ENCODE results near the gene SLC12A1.
"Not testable (repeated sequence)": the region's sequence is repeated elsewhere in the genome, so short reads cannot be mapped to it uniquely, and the experiment has no call there.

The SLC12A1 gene

GRCh38 chr15:48298914-48299313 is 92.8 kb downstream of the SLC12A1 start:
- in situ Hi-C loops (cut with MboI; ENCODE audit: low sequenced_read_pairs), result loop anchor here (25.0 kb wide), 2 partner anchors 187 to 587 kb away; partner anchors contain the start of genes SEMA6D and SLC24A5
- H3K27me3 ChIP-seq (ENCODE audit: low read depth), result no peaks in the 10 kb centered on the region
- no peaks in the 10 kb centered on the region for H3K36me3 ChIP-seq (replicated peaks)
- peak in 1 of 2 experiments; percentile 53 for DNase-seq (ENCODE audit: low spot score in 2 of 2)
- H3K9me3 ChIP-seq, result no peaks in the 10 kb centered on the region
- H3K4me3 ChIP-seq, result no peak overlapping the region
- H3K4me1 ChIP-seq, result peaks cover 20% of the 10 kb centered on the region

- in situ Hi-C loops (cut with MboI; ENCODE audit: low sequenced_read_pairs), result no loop called here
- H3K27me3 ChIP-seq (ENCODE audit: low read depth), result no peaks in the 10 kb centered on the region
- H3K4me3 ChIP-seq, result no peak overlapping the region
- no peaks in the 10 kb centered on the region for H3K9me3 ChIP-seq
- no peak for DNase-seq (ENCODE audit: low spot score in 2 of 2)
- H3K36me3 ChIP-seq (replicated peaks), result no peaks in the 10 kb centered on the region
- H3K4me1 ChIP-seq, result peaks cover 20% of the 10 kb centered on the region
Observed at GRCh38 chr15:48300038-48300437, 93.9 kb downstream of the SLC12A1 start.

- no peaks in the 10 kb centered on the region for H3K9me3 ChIP-seq
- H3K4me3 ChIP-seq, result no peak overlapping the region
- peaks cover 5% of the 10 kb centered on the region for H3K4me1 ChIP-seq
- no peaks in the 10 kb centered on the region for H3K27me3 ChIP-seq (ENCODE audit: low read depth)
- no peak for DNase-seq (ENCODE audit: low spot score in 2 of 2)
- no peaks in the 10 kb centered on the region for H3K36me3 ChIP-seq (replicated peaks)
- in situ Hi-C loops (cut with MboI; ENCODE audit: low sequenced_read_pairs), result no loop called here
Observed at GRCh38 chr15:48304398-48304797, 98.3 kb downstream of the SLC12A1 start.

- DNase-seq (ENCODE audit: low spot score in 2 of 2), result no peak
- in situ Hi-C loops (cut with MboI; ENCODE audit: low sequenced_read_pairs), result no loop called here
Observed at GRCh38 chr15:48306639-48307038, 100.5 kb downstream of the SLC12A1 start.

DNA sequence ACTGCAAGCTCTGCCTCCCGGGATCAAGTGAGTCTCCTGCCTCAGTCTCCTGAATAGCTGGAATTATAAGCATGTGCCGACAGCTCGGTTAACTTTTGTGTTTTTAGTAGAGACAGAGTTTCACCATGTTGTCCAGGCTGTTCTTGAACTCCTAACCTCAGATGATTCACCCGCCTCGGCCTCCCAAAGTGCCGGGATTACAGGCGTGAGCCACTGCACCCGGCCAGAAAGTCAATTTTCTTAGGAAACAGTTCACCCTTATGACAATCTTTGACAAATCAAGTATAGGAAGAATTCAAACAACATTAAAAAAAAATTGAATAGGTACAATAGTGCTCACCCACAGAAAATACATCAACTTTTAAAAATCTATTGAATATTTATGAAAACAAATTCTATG is 101.5 kb downstream of the SLC12A1 start:
- Histone ChIP-seq H3K36me3 (replicated peaks) (no peaks in the 10 kb centered on the region), H3K9me3 (no peaks in the 10 kb centered on the region), H3K27me3 (ENCODE audit: low read depth) (no peaks in the 10 kb centered on the region), H3K4me3 (no peak overlapping the region), H3K4me1 (no peaks in the 10 kb centered on the region)
- no peak for DNase-seq (ENCODE audit: low spot score in 2 of 2)
- in situ Hi-C loops (cut with MboI; ENCODE audit: low sequenced_read_pairs), result no loop called here

More at GRCh38 chr15:48306639-48307038, 100.5 kb downstream of the SLC12A1 start:
- Histone ChIP-seq H3K27me3 (ENCODE audit: low read depth) (no peaks in the 10 kb centered on the region), H3K9me3 (no peaks in the 10 kb centered on the region), H3K4me1 (no peaks in the 10 kb centered on the region), H3K36me3 (replicated peaks) (no peaks in the 10 kb centered on the region), H3K4me3 (no peak overlapping the region)

DNA sequence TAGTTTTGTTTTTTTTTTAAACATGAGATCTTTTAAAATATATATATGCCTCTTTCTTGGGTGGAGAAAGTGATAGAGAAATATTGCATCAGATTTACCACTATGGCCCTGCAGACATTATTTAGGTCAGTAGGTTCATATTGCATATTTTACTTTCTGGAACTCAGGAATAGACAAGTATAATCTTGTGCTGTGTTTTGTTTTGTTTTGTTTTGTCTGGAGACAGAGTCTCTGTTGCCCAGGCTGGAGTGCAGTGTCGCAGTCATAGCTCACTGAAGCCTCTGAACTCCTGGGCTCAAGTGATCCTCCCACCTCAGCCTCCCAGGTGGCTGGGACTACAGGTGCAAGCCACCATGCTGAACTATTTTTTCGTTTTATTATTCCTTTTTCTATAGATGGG is 103.6 kb downstream of the SLC12A1 start:
- in situ Hi-C loops (cut with MboI; ENCODE audit: low sequenced_read_pairs), result no loop called here
- H3K4me3 ChIP-seq, result no peak overlapping the region
- H3K36me3 ChIP-seq (replicated peaks), result no peaks in the 10 kb centered on the region
- no peaks in the 10 kb centered on the region for H3K9me3 ChIP-seq
- H3K4me1 ChIP-seq, result no peaks in the 10 kb centered on the region
- H3K27me3 ChIP-seq (ENCODE audit: low read depth), result no peaks in the 10 kb centered on the region
- DNase-seq (ENCODE audit: low spot score in 2 of 2), result no peak

DNA sequence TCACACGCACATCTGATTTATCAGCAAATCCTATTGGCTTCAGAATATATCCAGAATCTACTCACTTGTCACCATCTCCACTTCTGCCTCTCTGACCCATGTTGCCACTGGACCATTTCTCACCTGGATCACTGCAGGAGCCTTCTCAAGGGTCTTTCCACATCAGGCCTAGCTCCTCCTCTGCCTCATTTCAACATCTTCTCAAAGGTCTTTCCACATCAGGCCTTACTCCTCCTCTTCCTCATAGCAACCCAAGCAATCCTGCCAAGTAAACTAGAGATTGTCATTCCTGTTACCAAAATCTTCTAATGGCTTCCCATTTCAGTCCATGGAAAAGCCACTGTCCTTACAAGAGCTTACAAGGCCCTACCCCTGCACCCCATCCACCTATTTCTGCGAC is 107.1 kb downstream of the SLC12A1 start:
- no peak for DNase-seq (ENCODE audit: low spot score in 2 of 2)
- Histone ChIP-seq H3K27me3 (ENCODE audit: low read depth) (no peaks in the 10 kb centered on the region), H3K4me3 (no peak overlapping the region), H3K4me1 (no peaks in the 10 kb centered on the region), H3K36me3 (replicated peaks) (no peaks in the 10 kb centered on the region), H3K9me3 (no peaks in the 10 kb centered on the region)
- in situ Hi-C loops (cut with MboI; ENCODE audit: low sequenced_read_pairs), result no loop called here

DNA sequence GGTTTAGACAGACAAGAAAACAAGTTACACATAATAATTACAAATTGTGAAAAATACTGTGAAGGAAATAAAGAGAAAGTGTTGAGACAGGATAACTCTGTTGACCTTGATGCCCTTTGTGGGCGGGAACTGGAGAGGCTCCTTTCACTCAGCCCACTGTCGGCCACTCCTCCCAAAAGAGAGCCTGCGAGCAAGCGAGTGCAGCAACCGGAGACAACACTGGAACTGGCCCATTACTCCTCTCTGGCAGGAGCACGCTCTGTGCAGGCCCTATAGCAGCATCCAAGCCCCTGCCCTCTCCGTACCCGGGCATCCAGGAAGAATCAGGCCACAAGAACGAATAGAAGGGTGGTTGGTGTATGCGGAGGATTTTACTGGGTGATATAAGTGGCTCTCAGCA is 108.9 kb downstream of the SLC12A1 start:
- H3K27me3 ChIP-seq (ENCODE audit: low read depth), result no peaks in the 10 kb centered on the region
- no peak overlapping the region for H3K4me3 ChIP-seq
- no peaks in the 10 kb centered on the region for H3K9me3 ChIP-seq
- H3K4me1 ChIP-seq, result no peaks in the 10 kb centered on the region
- in situ Hi-C loops (cut with MboI; ENCODE audit: low sequenced_read_pairs), result no loop called here
- no peak for DNase-seq (ENCODE audit: low spot score in 2 of 2)
- no peaks in the 10 kb centered on the region for H3K36me3 ChIP-seq (replicated peaks)

DNA sequence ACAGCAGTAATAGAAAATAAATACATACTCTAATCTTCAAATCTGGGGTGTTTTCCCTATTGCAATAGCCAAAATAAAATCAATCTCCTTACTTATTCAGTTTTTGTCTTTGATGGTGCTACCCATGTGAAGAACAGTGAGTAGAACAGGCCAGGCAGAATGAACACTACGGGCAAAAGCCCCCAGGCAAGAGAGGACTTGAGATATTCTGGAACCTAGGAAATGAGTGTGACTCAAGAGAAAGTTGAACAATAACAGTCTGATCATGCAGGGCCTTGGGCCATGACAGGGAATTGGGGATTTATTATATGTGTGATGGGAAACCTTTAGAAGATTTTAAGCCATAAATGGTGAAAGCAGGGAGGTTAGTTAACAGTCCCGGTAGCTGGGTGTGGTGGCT is 111.1 kb downstream of the SLC12A1 start:
- in situ Hi-C loops (cut with MboI; ENCODE audit: low sequenced_read_pairs), result no loop called here
- no peaks in the 10 kb centered on the region for H3K9me3 ChIP-seq
- no peaks in the 10 kb centered on the region for H3K4me1 ChIP-seq
- no peak for DNase-seq (ENCODE audit: low spot score in 2 of 2)
- H3K27me3 ChIP-seq (ENCODE audit: low read depth), result no peaks in the 10 kb centered on the region
- H3K36me3 ChIP-seq (replicated peaks), result no peaks in the 10 kb centered on the region
- no peak overlapping the region for H3K4me3 ChIP-seq

DNA sequence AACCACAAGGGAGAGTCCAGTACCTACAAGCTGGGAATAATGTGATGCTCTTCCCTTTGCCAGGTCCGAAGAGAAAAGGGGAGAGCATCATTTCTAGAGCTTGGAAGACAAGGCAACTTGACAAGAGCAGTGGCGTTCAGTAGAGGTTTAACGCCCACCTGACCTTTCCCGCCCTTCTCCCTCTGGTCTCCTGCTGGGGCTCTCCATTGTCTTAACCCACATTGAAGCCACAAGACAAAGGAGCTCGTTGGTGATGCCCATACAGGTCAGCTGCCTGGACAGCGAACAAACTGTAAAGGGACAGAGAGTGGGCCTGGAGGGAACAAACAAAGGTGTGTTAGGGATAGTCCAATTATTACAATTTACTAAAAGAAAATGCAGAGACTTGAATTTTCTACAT is 112.0 kb downstream of the SLC12A1 start:
- Histone ChIP-seq H3K4me3 (no peak overlapping the region), H3K27me3 (ENCODE audit: low read depth) (no peaks in the 10 kb centered on the region), H3K4me1 (no peaks in the 10 kb centered on the region), H3K36me3 (replicated peaks) (no peaks in the 10 kb centered on the region), H3K9me3 (no peaks in the 10 kb centered on the region)
- DNase-seq (ENCODE audit: low spot score in 2 of 2), result no peak
- in situ Hi-C loops (cut with MboI; ENCODE audit: low sequenced_read_pairs), result no loop called here

DNA sequence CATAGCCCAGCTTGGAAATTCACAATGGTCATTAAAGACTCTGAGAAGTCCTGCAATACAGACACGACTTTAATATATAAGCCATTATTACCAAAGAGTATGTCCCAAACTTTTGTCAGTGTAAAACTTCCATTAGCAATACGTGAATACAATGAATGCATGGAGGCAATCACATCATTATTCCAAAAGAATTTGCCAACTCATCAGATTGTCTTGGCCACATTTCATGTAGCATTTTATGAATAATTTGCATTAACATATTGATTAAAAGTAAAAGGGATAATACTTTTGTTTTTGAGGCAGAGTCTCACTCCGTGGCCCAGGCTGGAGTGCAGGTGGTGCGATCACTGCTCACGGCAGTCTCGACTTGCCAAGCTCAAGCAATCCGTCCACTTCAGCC is 117.2 kb downstream of the SLC12A1 start:
- DNase-seq (ENCODE audit: low spot score in 2 of 2), result no peak
- Histone ChIP-seq H3K4me1 (no peaks in the 10 kb centered on the region), H3K9me3 (no peaks in the 10 kb centered on the region), H3K27me3 (ENCODE audit: low read depth) (no peaks in the 10 kb centered on the region), H3K4me3 (no peak overlapping the region), H3K36me3 (replicated peaks) (no peaks in the 10 kb centered on the region)
- in situ Hi-C loops (cut with MboI; ENCODE audit: low sequenced_read_pairs), result no loop called here

DNA sequence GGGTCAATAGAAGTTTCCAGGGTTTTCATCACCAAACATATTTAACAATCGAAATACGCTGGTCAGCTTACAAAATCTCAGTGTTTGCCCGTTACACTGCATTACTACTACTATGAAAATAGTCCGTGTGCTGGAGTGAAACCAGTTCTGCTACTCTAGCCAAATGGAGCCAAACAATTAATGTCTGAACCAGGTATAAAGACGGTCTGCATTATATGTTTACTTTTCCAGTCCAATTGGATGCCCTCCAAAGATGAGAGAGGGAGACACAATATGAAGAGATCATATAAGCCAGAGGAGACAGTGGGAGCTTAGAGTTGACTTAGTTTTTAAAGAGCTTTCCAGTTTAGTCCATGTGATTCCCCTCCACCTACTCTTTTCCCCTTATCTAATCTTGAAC is 118.8 kb downstream of the SLC12A1 start:
- in situ Hi-C loops (cut with MboI; ENCODE audit: low sequenced_read_pairs), result no loop called here
- H3K4me3 ChIP-seq, result no peak overlapping the region
- peaks cover 2% of the 10 kb centered on the region for H3K4me1 ChIP-seq
- H3K36me3 ChIP-seq (replicated peaks), result no peaks in the 10 kb centered on the region
- no peak for DNase-seq (ENCODE audit: low spot score in 2 of 2)
- no peaks in the 10 kb centered on the region for H3K27me3 ChIP-seq (ENCODE audit: low read depth)
- H3K9me3 ChIP-seq, result no peaks in the 10 kb centered on the region

DNA sequence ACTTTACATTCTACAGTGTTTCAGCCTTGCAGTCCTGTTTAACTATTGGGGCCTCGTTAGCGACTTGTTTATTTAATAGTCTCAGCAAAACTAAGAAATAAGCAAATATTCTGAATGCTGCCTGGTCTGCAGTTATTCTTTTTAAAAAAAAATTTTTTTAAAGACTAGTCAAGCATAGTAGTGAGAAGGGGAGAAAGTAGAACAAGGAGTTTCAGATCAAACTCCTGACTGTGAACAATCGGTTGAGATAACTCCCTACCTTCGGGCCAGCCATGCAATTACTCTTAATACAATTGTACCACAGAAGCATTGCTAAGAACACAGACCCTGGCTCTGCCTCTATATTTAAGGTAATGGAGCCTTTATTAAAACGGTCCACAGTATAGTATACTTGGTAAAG is 119.3 kb downstream of the SLC12A1 start:
- Histone ChIP-seq H3K27me3 (ENCODE audit: low read depth) (no peaks in the 10 kb centered on the region), H3K4me3 (no peak overlapping the region), H3K9me3 (no peaks in the 10 kb centered on the region), H3K4me1 (peaks cover 4% of the 10 kb centered on the region), H3K36me3 (replicated peaks) (no peaks in the 10 kb centered on the region)
- DNase-seq (ENCODE audit: low spot score in 2 of 2), result no peak
- in situ Hi-C loops (cut with MboI; ENCODE audit: low sequenced_read_pairs), result no loop called here

- H3K9me3 ChIP-seq; H3K36me3 ChIP-seq (replicated peaks); H3K27me3 ChIP-seq (ENCODE audit: low read depth); H3K4me3 ChIP-seq; in situ Hi-C loops (cut with MboI; ENCODE audit: low sequenced_read_pairs); DNase-seq (ENCODE audit: low spot score in 2 of 2); H3K4me1 ChIP-seq: not testable (repeated sequence)
Observed at GRCh38 chr15:48326180-48326579, 120.1 kb downstream of the SLC12A1 start.

- Histone ChIP-seq H3K27me3 (ENCODE audit: low read depth) (no peaks in the 10 kb centered on the region), H3K4me1 (peaks cover 17% of the 10 kb centered on the region), H3K9me3 (no peaks in the 10 kb centered on the region), H3K36me3 (replicated peaks) (peaks cover 13% of the 10 kb centered on the region), H3K4me3 (peak overlapping the region; percentile 86)
- DNase-seq (ENCODE audit: low spot score in 2 of 2), result no peak
- in situ Hi-C loops (cut with MboI; ENCODE audit: low sequenced_read_pairs), result no loop called here
Observed at GRCh38 chr15:48330105-48330785, 124.1 kb downstream of the SLC12A1 start.

All from HAP-1 (cell line).